GM19043 (cell line): ENCODE results near the gene SUSD1.
A peak's percentile ranks its signal among the peaks of the same experiment; 100 is the strongest.

ENCODE experiments used
- ATAC-seq: cut with Tn5 transposase; IDR thresholded peaks from one replicate; pipeline ENCODE4 v1.9.1; 2021; ENCODE audit warnings: low read depth; ENCODE audit not compliant: unreplicated experiment

SUSD1 gene

GRCh38 chr9:112072721-112073638, 102.1 kb downstream of the SUSD1 start:
- ATAC-seq = no peak

GRCh38 chr9:112069318-112070169, 105.6 kb downstream of the SUSD1 start:
- peak; percentile 56 for ATAC-seq

GRCh38 chr9:112065806-112066606, 109.1 kb downstream of the SUSD1 start:
- ATAC-seq = no peak

DNA sequence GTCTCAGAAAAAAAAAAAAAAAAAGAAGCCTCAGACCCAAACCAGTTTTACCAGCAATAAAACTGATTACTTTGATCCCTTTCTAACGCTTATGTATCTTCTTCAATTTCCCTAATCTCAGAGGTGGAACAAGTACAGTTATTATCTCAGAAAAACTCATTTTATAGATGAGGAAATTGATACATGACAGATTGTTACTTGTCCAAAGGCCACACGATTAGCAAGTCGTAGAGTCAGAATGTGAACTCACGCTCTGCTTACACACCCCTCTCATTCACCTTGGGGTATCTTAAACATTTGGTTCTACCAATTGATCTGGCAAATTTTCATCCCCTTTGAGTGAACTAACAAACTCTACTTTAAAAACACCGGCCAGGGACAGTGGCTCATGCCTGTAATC, 110.2 kb downstream of the SUSD1 start:
- no peak for ATAC-seq

DNA sequence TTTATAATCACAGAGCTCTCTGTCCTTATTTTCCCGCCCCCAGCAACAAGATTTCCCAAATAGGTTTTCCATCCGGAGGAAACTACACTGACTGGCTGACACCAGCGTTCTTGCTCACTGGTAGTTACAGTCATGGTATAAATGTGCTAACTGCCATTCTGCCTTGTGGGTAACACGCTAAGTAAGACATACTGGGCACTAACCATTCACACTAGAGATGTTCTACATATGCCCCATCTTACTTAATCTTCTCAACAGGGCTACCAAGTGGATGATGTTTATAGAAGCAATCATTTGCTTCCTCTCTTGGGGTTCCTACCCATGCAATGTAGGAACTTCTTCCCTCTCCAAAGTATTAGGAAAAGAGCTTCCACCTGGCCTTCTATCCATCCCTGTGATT, 111.5 kb downstream of the SUSD1 start:
- ATAC-seq = no peak

DNA sequence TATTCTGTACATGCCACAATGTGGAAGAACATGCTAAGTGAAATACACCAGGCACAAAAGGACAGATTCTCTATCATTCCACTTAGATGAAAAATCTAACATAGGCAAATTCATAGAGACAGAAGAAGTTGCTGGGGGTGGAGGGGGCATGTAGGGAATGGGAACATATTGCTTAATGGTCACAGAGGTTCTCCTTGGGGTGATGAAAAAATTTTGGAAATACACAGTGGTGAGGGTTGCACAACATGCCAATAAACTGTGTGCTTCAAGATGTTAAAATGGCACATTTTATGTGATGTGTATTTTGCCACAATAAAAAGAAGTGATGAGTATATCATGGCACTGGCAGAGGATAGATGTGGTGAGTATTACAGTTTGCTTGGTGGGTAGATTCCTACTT, 111.9 kb downstream of the SUSD1 start:
- no peak for ATAC-seq

- peak; percentile 60 for ATAC-seq
Observed at GRCh38 chr9:112061152-112061740, 113.9 kb downstream of the SUSD1 start.

DNA sequence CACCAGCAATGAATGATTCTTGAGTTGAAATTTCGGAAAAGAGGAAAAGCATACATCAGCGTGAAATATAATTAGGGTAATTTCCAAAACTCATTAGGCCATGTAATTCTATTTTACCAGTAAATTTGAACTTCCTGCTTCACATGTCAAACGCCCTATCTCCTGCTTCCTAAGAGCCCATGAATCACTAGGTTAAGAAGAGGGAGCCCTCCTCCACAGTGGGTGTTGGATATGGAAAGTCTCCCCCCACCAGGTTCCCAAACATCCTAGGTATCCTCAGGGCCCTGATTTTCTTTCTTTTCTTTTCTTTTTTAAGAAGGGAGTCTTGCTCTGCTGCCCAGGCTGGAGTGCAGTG, 115.2 kb downstream of the SUSD1 start:
- no peak for ATAC-seq

DNA sequence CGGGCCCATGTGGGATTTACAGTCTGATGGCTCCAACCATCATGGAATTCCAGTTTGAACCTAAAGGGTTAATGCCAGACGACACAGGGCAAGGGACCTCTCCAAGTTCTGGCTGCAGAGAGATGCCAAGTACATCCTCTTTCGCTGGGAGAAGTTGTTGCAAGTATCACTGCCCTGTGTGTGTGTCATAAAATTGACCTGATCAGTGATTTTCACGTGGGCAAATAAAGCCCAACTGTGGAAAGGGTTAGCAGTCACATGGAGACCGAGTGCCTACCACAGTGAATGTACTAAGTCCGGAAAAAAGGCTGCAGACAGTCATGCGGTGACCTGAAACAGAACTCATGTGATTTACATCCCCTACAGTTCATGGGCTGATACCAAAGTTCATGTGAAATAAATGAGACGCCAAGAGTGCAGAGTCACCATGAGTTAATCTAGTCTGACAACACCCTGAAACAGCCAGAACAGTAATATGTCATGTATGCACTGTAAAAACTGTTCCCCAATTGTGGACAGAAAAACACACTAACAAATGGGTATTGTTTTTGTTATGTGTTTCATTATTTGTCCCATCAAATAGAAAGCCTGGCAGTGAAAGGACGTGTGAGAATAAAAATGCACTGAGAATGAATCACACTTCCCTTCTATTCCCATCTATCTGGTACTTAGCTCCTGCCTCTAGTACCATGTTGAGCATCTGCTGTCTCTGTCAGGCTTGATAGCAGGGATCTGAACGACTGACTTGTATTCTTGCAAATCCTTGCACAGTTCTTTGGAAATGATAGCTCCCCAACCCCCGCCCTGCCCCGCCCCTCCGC, 115.7 kb downstream of the SUSD1 start:
- no peak for ATAC-seq

DNA sequence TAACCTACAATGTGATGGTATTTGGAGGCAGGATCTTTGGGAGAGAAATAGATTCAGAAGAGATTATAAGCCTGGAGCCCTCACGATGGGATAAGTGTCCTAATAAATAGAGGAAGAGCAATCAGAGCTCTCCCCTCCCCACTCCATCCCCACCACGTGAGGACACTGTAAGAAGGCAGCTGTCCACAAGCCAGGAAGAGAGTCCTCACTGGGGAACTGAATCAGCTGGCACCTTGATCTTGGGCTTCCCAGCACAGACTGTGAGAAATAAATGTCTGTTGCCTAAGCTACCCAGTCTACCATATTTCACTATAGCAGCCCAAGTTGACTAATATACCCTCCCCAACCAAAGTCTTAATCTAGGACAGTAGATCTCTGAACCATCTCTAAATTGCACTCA, 118.1 kb downstream of the SUSD1 start:
- ATAC-seq = no peak

DNA sequence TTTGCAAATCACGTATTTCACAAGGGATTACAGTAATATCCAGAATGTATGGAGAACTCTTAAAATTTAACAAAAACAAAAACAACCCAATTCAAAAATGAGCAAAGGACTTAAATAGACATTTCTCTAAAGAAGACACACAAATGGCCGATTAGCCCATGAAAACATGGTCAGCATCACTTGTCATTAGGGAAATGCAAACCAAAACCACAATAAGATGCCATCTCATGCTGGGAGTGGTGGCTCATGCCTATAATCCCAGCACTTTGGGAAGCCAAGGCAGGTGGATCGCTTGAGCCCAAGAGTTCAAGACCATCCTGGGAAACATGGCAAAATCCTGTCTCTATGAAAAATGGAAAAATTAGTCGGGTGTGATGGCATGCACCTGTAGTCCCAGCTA, 120.2 kb downstream of the SUSD1 start:
- no peak for ATAC-seq

- no peak for ATAC-seq
Observed at GRCh38 chr9:112051812-112052211, 123.3 kb downstream of the SUSD1 start.

DNA sequence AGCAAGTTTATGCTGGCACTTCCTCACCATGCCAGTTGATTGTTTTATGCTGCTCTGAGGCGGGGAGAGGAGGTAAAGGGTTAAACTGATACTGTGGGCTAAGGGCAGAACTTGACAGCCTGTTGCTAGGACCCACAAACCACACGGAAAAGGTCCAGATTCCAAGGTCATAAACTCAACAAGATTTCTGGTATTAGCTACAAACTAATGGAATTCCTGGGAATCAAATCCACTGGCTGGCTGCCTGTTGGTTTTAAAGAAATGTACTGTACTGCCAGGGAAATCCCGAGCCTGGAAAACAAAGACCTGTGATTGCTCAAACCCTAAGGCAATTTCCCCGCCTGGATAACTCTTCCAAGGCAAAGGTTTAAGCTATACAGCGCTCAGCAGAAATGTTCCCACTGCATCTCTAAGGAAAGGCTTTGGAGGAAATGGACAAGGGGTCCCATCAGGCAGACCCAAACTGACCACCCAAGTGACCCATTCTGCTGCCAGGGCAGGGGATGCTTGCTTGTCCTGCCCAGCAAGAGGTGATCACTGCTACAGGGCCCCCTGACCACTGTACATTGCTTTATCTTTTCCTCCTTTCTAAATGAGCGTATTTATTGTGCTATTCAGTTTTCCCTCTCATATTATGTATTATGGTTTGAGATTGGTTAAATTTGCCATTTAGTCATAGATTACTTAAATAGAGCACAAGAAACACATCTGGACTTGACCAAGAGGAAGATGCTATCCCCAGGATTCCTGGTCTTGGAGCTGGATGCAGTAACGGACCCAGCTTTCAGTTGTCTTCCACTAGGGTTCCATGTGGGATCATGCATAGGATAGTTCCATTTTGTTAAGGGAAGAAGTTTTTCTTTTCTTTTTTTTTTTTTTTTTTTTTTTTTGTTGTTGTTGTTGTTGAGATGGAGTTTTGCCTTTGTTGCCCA, 124.3 kb downstream of the SUSD1 start:
- ATAC-seq = no peak

DNA sequence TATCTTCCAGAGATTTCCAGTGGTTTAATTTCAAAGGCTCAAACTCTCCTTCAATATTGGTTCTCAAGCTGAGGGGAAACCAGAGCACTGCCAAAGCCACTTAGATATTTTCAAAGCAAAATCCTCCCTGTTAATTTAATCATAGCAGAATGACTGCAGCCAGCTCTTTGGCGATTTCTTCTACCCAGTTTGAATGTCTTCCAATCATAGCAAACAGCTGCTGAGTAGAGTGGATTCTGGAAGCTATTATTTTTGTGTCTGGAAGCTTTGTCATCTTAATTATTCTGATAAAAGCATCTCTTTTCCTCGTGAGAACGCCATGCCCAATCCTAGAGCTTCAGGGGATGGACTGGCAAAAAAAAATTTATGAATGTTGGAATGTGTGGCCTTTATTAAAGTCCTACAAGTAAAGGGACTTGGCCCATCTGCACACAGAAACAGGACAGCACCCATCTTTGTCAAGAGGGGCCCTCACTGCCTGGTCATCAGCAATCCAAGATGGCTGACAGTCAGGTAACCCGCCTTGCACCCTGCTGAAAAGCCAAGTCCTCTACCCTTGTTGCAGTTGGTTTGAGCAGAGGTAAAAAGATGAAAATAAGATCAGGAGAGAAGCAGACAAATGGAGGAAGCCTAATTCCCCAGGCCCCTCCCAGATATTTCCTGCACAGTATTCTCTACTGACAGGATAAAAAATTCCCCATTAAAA, 125.1 kb downstream of the SUSD1 start:
- ATAC-seq = no peak

DNA sequence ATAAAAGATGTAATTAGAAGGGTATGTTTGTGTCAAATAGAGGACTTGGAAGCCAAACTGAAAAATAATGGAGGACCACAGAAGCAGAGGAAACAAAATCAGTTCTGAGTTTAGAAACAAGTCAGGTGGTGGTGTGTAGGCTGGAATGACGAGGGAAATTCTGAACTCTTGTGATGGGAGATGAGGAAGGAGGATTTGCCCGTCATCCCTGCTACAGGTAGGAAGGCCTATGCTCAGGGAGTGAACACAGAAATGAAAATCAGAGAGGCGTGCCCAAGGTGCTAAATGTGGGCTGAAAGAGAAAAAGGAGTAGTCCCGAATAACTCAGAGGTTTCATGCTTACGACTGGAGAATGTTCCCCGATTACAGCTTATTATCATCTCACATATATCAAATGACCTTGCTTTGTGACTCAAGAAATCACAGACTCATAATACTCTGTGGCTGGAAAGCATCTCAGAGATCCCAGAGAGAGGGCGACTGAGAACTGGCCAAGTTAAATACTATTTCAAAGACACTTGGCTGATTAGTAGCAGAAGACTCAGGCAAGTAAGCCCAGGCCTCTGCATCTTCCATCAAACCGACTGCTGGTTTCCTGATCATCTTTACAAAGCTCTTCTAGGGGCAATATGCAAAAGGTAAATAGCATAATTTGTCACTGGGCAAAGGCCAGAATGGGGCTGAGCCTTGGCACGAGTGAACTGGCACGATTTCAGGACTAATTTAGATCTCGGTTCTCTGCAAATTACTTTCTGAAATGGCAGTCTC, 126.0 kb downstream of the SUSD1 start:
- ATAC-seq = no peak

GRCh38 chr9:112047538-112048066, 127.5 kb downstream of the SUSD1 start:
- no peak for ATAC-seq

- ATAC-seq = no peak
Observed at GRCh38 chr9:112046181-112046580, 128.9 kb downstream of the SUSD1 start.
